ENCODE results near the gene ZSWIM5.
A peak's percentile ranks its signal among the peaks of the same experiment; 100 is the strongest.
"Not testable (repeated sequence)": the region's sequence is repeated elsewhere in the genome, so short reads cannot be mapped to it uniquely, and the experiment has no call there.

The ZSWIM5 gene

DNA sequence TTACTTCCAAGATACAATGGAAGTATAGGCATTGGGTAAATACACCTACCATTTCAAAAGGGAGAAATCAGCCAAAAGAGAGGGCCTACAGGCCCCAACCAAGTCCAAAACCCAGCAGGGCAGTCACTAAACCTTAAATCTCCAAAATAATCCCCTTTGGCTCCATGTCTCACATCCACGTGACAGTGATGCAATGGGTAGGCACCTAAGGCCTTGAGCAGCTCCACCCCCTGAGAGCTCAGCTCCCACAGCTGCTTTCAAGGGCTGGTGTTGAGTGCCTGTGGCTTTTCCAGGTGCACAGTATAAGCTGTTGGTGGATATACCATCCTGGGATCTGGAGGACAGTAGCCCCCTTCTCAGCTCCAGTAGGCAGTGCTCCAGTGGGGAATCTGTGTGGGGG is 121.8 kb downstream of the ZSWIM5 start:
- DNase-seq, result no peak

- DNase-seq, result no peak
Measured at GRCh38 chr1:45079533-45079932, 126.9 kb downstream of the ZSWIM5 start.

- not testable (repeated sequence) for DNase-seq
Measured at GRCh38 chr1:45076959-45077358, 129.4 kb downstream of the ZSWIM5 start.

DNA sequence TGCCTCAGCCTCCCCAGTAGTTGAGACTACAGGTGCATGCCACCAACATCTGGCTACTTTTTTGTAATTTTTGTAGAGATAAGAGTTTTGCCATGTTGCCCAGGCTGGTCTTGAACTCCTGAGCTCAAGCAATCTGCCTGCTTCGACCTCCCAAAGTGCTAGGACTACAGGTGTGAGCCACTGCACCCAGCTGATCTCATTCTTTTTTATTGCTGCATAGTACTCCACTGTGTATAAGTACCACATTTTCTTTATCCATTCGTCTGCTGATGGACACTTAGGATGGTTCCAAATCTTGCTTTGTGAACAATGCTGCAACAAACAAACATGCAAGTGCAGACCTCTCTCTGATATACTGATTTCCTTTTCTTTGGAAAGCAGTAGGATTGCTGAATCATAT is 134.8 kb downstream of the ZSWIM5 start:
- no peak for DNase-seq

DNA sequence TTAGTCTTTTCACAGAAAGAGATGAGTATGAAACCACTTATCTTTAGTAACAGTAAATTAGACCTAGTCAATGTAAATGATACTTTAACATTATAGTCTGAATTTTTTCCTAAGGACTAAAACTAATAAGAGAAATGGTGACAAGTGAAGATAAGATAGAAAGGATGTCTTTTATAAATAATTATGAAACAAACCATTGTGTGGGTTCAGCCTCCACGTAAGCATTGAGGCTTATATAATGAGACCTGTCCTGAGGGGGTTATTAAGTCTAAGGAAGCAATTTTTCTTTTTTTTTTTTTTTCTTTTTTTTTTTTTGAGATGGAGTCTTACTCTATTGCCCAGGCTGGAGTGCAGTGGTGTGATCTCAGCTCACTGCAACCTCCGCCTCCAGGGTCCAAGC is 138.6 kb downstream of the ZSWIM5 start:
- DNase-seq, result no peak

DNA sequence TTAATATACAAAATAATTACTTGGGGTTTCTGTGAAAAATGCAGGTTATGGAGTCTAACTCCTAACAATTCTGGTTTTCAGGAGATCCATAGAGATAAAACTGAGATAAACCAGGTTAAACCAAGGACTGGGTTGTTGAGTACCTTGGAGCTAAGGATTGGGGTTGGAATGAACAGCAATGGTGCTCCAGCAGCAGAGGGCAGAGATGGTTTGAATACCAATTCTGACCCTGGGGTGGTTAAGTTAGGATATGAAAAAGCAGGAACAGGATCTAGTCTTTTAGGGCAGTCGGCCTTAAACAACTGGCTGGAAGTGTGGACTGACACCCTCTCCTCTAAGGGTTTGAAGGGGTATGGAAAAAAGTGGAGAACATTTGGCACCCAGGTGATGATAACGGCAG is 141.3 kb downstream of the ZSWIM5 start:
- no peak for DNase-seq

- not testable (repeated sequence) for DNase-seq
Measured at GRCh38 chr1:45062463-45062862, 143.9 kb downstream of the ZSWIM5 start.

GRCh38 chr1:45059829-45060228 is 146.6 kb downstream of the ZSWIM5 start:
- DNase-seq, result no peak

GRCh38 chr1:45057542-45057941 is 148.9 kb downstream of the ZSWIM5 start:
- no peak for DNase-seq

- peak; percentile 27 for DNase-seq
Measured at GRCh38 chr1:45051005-45051772, 155.2 kb downstream of the ZSWIM5 start.

- DNase-seq, result no peak
Measured at GRCh38 chr1:45047032-45047431, 159.4 kb downstream of the ZSWIM5 start.

- no peak for DNase-seq
Measured at GRCh38 chr1:45044916-45045315, 161.5 kb downstream of the ZSWIM5 start.

DNA sequence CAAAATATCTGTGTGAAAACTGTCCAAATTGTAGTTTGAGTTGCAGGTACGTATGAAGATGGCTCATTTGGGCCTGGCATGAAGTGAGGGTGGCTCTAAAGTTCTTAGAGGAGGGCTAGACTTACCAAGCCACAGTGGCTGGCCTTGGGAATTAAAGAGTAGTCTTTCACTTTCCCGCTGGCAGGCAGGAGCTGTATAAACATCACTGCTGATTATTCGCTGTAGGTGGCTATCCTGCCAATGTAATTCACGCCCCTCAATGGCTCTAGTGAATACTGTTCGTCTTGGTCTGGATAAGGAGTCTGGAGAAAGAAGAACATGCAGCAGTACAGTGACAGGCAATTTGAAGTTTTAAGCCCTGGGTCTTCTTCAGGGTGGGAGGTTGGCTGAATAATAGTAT is 163.3 kb downstream of the ZSWIM5 start:
- no peak for DNase-seq

DNA sequence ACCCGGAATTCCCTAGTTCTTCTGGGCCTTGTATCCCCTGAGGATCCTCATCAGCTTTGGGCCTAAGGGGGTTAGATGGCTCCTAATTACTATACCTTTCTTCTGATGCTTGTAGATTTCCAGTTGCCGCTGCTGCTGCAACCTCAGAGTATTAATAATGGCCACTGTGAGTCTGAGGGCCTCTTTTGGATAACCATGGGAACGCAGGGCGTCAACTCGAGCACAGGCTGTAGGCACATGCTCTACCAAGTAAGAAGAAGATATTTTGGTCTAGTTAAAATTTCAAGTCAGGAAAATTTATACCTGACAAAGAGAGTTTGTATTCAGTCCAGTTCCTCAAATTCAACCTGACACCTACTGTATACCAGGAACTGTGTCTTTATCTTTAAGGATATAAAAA is 166.1 kb downstream of the ZSWIM5 start:
- no peak for DNase-seq

DNA sequence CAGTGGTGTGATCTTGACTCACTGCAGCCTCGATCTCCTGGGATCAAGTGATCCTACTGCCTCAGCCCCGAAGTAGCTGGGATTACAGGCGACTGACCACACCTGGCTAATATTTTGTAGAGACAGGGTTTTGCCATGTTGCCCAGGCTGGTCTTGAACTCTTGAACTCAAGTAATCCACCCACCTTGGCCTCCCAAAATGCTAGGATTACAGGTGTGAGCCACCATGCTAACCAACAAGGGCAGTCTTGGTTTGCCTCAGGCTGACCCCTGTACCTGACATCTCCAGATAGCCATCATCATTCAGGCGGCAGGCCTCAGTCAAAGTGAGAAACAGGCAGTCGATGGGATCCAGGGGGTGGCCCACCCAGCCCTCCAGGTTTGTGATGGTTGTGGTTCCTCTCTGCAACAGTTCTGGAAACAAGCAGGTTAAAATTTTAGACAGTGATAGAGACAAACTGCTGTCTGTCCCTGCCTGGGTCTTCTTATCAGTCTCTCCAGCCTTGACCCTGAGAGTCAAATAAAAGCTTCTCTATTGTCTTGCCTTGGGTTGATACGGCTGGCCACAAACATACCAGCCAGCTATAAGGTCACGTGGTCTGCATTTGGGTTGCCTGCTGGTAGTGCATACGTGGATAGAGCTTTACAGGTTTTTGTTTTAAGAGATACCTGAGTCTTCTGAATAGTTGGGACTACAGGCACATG is 167.6 kb downstream of the ZSWIM5 start:
- no peak for DNase-seq

- DNase-seq, result no peak
Measured at GRCh38 chr1:45038240-45038639, 168.2 kb downstream of the ZSWIM5 start.

DNA sequence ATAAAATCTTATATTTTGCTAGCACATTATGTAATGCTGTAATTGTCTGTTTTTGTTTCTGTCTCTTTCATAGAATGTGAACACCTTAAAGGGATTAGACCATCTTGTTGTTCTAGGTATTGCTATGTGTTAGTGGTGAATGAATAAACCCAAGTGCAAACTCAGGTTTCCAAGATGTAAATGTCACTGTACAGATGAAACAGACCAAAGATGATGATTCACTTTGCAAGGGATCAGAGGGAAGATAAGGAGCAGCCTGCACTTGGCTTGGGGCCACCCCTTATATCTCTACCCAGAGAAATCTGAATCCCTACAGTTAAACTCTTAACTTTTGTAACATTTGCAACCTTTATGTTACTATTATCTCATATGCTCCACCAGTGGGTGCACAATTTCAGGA is 168.9 kb downstream of the ZSWIM5 start:
- DNase-seq, result peak; percentile 25

DNA sequence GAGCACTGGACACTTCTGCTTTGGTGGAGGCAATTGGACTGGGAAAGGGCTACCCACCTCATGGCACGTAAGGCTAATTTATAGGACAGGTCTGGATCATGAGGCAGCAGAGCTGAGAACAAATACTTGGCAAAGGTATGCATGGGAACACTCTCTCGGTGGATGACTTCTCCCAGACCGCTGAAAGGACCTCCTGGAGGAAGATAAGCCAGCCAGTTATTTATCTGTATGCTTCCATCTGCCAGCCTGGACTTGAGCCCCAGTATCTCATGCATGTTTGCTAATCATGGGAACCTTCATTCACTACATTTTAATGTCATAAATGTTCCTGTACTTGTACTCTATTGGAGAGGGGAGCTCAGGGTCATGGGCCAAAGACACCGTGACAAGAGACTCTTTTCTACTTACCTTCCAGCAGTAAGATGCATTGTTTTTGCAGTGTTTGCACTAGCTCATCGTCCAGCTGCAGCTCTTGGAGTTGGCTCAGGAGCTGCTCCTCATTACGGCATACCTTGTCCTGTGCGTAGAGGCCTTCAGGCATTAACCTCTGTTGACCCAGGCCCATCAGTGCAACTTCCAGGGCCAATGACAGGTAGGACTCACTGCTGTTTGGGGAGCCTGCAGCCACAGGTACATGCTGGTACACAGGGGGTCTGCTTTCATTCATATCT is 170.6 kb downstream of the ZSWIM5 start:
- DNase-seq, result no peak

GRCh38 chr1:45033356-45033755 is 173.0 kb downstream of the ZSWIM5 start:
- peak; percentile 13 for DNase-seq

- DNase-seq, result no peak
Measured at GRCh38 chr1:45032837-45033236, 173.6 kb downstream of the ZSWIM5 start.

DNA sequence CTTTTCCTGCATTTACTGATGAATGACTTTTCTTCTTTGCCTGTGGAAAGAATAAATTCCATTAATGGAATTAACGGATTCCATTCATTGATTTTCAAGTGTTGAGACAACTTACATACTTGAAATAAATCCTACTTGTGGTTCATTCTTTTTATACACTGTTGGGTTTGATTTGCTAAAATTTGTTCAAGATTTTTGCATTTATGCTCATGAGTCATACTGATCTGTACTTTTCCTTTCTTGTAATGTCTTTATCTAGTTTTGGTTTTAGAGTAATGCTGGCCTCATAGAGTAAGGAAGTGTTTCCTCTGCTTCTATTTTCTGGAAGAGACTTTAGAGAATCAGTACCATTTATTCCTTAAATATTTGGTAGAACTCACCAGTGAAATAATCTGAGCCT is 180.0 kb downstream of the ZSWIM5 start:
- peak; percentile 32 for DNase-seq

DNA sequence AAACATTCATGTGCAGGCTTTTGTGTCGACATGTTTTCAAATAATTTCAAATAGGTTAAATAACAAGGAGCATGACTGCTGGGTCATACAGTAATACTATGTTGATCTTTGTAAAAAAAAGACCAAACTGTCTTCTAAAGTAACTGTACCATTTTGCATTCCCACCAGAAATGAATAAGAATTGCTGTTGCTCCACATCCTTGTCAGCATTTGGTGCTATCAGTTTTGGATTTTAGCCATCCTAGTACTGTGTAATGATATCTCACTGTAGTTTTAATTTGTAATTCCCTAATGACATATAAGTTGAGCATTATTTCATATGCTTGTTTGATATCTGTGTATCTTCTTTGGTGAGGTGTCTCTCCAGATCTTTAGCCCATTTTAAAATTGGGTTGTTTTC is 182.7 kb downstream of the ZSWIM5 start:
- no peak for DNase-seq

DNA sequence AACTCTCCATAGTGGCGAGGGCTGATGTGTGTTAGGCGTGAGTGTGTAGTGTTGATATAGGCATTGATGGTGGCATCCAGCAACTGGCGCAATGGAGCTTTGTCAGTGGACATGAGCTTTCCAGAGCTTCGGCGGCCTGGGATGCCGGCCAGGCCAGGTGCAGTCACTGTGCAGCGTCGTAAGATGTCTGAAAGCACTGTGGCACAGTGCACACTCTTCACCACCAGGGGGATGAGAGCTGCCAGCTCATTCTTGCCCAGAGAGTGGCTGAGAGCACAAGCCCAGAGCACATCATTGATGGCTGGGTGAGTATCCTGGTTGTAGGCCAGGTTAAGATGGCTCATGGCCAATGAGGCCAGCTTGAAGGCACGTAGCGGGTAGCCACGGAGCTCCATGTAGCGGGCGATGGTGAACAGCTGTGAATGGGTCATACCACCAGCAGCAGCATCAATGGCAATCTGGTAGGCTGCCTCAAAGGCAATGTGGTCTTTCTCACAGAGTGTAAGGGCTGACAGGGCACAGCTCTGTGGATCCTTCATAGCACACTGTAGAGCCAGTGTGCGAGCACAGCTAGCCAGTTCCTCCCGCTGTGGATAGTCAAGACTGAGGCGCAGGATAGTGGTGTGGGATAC is 187.7 kb downstream of the ZSWIM5 start:
- DNase-seq, result peak; percentile 70

DNA sequence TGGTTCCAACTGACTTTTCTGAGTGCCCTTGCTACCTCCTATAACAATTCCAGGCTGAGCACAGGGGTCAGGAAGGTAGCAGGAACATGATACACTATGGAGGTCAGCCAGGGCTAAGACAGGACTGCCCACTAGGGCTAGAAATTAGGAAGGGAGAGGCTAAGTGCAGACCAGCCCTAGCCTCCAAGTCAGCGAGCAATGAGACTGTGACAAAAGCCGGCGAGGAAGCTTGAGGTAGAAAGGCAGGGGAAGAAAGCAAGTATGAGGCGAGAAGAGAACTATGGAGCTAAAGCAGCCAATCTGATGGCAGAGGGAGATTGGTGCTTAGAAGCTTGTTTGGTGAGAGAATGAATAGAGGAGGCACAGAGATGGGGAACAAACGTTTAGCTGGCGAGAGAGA is 189.6 kb downstream of the ZSWIM5 start:
- no peak for DNase-seq
